ENCODE measurements around the gene AK5.

Gene AK5

GRCh38 chr1:77608893-77609292 lies 327.1 kb downstream of the AK5 start:
- DNase-seq (ENCODE audit: low read depth, low spot score), result no peak
- H3K4me3 ChIP-seq (ENCODE audit: low read depth, low read length), result no peak overlapping the region
- TF ChIP-seq CTCF (IDR thresholded peaks at IDR 0.05; ENCODE audit: insufficient read depth, low read length, missing control alignments), result no peak
- ChIA-PET POLR2A (no interaction called here), CTCF (no interaction called here)
